Dermis blood vessel endothelial cell (primary cell): ENCODE data around the gene ULK4. TPM values are rescaled to one million over a fixed set of nuclear protein-coding genes. Genes with fewer than 3 reads are reported as not detected.

Experiments used
- DNase-seq: peaks from one replicate; pipeline ENCODE4 v3.0.0; 2010
- total RNA-seq: library from RNA; depleted of rRNA; stranded (reverse); fragments of >200 nt; gene quantifications from 2 replicates; pipeline ENCODE4 v1.2.3, GENCODE V29; 2014

ULK4 gene
- total RNA-seq, 1 donor from 2014 or later: 25.2 TPM

DNA sequence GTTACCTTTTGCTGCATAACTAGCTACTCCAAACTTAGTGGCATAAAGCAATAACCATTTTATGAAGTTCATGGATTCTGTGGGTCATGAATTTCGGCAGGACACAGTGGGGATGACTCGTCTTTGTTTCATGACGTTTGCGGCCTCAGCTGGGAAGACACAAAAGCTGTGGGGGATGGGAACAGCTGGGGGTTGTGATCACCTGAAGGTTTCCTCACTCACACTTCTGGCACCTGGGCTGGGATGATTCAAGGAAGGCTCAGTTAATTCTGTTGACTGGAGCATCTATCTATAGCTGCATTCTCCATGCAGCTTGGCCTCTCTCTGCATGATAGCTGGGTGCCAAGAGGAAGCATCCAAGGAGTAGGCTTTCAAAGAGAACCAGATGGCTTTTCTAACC lies 332.8 kb downstream of the ULK4 start:
- no peak for DNase-seq

GRCh38 chr3:41627477-41628087 lies 334.3 kb downstream of the ULK4 start:
- no peak for DNase-seq

DNA sequence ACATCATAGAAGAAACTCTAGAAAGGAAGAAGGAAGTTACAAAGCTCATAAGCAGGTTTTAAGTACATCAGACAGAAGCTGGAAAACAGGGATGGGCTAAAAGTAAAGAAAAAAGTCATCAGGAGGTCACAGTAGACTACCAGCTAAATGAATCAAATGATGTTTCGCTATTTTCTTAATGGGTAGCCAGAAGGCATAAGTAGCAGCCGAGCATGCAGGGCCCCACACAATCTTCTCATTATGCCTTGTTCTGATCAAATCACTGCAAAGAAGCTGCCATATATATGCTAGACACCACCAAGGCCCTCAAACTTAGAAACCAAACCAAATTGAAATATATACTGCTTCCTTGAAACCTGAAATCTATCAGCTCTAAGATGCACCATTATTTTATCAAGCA lies 349.1 kb downstream of the ULK4 start:
- DNase-seq: no peak

- no peak for DNase-seq
Measured at GRCh38 chr3:41611008-41611407, 350.9 kb downstream of the ULK4 start.

DNA sequence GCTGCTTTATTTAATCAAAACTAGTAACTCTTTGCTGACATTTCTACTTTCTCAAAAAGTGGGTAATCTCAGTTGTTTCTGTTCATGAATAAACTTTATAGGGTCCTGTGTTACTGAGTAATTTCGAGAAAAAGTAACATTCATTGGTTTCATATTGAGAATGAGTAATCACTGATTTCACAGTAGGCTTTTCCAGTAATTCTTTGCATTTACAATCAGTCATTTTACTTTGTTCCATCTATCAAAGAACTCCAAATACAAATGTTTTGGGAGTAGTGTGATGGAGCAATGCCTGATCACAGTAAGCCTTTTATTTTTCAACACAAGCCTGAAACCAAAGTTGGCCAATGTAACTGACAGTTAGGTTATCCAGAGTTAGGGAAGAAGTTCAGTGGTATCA lies 353.6 kb downstream of the ULK4 start:
- DNase-seq: no peak

DNA sequence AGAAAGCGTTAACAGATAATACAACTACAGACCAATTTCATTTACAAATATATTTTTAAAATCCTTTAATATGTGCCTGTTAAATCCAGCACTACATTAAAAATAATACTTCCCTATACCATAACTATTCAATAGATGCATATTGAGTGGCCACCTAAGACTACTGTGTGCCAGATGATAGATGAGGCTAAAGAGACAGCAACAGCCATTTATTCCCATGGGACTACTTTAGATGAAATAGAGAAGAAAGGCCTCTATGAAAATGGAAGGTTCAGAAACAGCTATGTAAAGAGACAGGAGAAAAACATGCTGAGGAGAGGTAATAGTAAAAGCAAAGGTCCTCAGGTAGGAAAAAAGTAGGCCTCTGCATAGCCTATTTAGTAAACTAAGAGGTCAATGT lies 358.1 kb downstream of the ULK4 start:
- no peak for DNase-seq

- DNase-seq: no peak
Measured at GRCh38 chr3:41602121-41602520, 359.8 kb downstream of the ULK4 start.

GRCh38 chr3:41601404-41601987 lies 360.4 kb downstream of the ULK4 start:
- DNase-seq: no peak

GRCh38 chr3:41600616-41601015 lies 361.3 kb downstream of the ULK4 start:
- DNase-seq: no peak

DNA sequence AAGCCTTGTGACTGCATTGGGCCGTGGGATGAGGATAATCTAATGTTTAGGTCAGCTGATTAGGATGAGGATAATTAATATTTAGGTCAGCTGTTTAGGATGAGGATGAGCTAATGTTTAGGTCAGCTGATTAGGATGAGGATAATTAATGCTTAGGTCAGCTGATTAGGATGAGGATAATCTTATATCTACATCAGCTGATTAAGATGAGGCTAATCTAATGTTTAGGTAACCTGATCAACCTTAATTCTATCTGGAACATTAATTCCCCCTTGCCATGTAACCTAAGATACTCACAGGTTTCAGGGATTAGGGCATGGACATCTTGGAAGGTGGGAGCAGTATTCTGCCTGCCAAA lies 362.8 kb downstream of the ULK4 start:
- DNase-seq: no peak

DNA sequence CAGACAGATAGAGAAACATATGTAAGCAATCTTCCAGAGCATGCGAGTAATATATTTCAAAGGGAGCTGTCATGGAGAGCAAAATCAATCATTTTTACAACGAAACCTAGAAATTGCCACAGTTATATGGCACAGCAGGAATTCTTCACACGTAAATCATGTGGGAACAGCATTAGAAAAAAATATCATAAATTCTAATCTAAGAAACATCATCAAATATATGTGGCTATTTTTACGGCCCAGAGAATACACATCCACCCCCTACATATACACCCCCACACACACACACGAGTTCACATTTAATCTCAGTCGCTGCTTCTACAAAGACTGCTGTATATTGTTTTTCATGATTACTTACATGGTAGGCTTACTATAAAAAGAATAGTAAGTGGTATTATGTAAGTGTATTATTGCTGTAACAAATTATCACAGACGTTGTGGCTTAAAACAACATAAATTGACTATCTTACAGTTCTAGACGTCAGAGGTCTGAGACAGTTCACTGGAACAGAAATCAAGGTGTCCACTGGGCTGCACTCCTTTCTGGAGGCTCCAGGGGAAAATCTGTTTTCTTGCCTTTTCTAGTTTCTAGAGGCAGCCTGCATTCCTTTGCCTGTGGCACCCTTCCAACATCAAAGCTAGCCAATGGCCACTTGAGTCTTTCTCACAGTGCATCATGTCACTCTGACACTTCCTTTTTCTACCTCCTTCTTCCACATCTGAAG lies 363.3 kb downstream of the ULK4 start:
- no peak for DNase-seq

DNA sequence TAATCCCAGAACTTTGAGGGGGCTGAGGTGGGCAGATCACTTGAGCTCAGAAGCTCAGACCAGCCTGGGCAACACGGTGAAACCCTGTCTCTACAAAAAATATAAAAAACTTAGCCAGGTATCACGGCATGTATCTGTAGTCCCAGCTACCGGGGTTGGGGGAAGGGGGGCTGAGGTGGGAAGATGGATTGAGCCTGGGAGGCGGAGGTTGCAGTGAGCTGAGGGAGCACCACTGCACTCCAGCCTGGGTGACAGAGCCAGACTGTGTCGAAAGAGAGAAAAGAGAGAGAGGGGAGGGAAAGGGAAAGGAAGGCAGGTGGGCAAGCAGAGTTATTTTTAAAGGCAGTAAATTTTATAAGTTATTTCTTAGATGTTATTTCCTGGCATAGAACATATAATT lies 368.1 kb downstream of the ULK4 start:
- DNase-seq: no peak

DNA sequence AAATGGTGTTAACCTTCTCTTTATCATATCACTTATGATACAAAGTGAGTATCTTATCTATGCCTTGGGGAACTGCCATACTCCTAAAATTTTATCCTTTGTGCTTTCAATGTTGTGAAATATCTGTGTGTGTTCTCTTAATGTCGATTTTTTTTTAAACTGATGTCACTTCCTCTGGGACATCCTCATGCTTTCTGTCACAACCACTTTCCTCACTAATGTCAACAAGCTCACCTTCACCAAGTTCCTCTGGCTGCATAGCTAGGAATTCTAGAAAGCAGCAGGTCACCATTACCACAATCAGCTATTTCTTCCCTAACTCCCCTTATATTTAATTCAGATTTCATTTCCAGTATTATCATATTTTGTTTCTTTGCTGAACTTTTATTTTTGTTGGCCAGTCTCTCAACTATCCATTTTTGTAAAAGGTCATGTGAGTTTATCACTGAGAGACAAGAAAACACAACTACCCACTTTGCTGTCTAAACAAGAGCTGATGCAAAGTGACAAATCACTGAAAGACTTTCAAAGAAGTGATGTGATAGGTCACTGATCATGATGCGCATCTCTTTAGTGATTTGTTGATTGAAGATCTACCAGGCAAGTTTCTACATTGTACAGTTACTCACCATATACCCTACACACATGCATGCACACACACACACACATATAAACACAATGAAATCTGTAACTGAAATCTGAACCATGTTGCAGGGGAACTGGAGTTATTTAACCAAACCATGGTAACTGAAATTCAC lies 369.0 kb downstream of the ULK4 start:
- no peak for DNase-seq

- DNase-seq: no peak
Measured at GRCh38 chr3:41583014-41583413, 378.9 kb downstream of the ULK4 start.

DNA sequence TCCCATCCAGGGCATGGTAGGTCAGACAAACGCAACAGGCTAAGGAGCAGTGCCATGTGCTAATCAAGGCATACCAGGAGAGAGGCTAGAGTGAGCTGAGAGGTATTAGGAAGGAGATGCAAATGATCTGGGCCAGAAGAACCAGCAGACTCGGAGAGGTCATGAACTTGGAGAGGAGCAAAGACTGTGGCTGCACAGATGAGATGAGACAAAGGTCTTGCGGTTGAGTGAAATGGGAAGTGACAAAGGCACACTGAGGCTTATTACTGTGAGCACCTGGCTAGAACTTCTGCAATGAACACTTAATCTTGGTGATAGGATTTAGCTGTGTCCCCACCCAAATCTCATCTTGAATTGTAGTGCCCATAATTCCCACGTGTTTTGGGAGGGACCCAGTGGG lies 380.2 kb downstream of the ULK4 start:
- DNase-seq: no peak

DNA sequence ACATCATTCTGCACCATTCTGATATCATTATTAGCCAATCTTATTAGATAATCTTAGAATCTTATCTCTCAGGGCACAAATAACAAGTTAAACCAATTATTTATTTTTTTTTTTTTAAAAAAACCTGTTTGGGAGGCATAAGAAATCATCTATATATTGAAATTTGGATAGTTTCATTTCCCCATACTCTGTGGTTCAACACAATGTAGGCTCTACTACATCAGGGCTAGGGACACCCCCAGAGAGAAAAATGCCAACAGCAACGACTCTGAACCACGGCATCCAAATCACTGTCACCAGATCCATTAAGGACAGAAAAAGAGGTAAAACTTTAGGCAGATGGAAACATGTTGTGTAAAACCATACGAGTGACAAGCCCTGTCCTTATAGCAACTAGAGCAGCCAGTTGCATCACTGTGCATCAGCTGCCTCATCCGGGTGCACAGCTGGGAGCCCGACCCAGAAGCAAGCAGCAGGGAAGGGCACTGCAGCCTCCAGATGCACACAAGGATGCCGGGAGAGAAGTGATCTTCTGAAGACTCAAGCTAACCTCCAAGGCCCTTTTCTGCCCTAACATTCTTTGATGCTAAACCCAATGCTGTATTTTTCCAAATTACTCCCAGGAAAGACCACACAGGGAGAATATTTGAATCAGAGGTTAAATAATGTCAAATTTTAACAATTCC lies 381.5 kb downstream of the ULK4 start:
- no peak for DNase-seq

GRCh38 chr3:41579861-41580260 lies 382.0 kb downstream of the ULK4 start:
- no peak for DNase-seq

GRCh38 chr3:41578798-41579197 lies 383.1 kb downstream of the ULK4 start:
- no peak for DNase-seq

DNA sequence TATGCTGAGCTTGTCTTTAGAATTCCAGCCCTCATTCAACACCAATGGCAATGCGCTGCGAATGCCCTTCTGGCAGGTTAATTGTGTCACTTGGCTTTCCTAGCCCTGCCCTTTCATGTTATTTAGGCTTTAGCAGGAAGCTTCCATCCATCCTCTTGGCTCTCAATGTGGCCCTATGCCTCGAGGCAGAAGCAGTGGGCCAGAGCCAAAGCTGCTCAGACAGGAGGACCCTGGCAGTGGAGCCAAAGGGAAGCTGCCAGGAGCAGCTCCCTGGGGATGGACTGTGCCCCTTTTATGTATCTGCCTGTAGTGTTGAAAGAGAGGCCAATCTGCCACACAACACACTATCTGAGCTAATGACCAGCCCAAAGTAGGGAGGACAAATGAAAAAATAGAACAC lies 386.2 kb downstream of the ULK4 start:
- no peak for DNase-seq

GRCh38 chr3:41574900-41575299 lies 387.0 kb downstream of the ULK4 start:
- no peak for DNase-seq

DNA sequence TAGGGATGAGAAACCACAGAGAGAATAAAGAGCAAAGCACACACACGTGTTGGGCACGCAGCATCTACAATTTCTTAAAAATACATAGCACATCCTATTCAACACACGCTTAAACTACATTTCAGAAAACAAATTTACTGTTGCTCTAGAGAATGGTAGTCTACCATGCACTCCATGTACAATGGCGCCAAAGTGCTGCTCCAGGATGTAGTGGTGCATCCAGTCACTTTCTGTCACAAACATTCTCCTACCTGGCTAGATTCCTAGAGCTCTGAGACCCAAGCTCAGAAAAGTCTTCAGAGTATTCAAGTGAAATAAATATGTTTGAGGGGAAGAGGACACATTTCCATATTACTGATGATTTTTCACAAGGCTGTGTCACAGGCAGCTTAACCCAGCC lies 388.3 kb downstream of the ULK4 start:
- no peak for DNase-seq

- DNase-seq: no peak
Measured at GRCh38 chr3:41572092-41572491, 389.8 kb downstream of the ULK4 start.
